DOHH2 (cell line): Measurements from ENCODE around the gene RALGAPA2.

Experiments
- EZH2phosphoT487 ChIP-seq: fragments of 200-600 bp; sonication (generic); IDR thresholded peaks from 2 replicates; pipeline ENCODE4 v1.6.1; 2017; ENCODE audit warnings: borderline replicate concordance, mild to moderate bottlenecking, antibody characterized with exemption, low read length, moderate library complexity, mixed read lengths
- TF ChIP-seq, protein P1 (sequence below): fragments of 200-600 bp; sonication (generic); IDR thresholded peaks from one replicate; pipeline ENCODE4 v1.5.1; 2014; ENCODE audit warnings: antibody characterized with exemption, mild to moderate bottlenecking, low read depth, low read length; ENCODE audit not compliant: poor library complexity, severe bottlenecking

DNA sequence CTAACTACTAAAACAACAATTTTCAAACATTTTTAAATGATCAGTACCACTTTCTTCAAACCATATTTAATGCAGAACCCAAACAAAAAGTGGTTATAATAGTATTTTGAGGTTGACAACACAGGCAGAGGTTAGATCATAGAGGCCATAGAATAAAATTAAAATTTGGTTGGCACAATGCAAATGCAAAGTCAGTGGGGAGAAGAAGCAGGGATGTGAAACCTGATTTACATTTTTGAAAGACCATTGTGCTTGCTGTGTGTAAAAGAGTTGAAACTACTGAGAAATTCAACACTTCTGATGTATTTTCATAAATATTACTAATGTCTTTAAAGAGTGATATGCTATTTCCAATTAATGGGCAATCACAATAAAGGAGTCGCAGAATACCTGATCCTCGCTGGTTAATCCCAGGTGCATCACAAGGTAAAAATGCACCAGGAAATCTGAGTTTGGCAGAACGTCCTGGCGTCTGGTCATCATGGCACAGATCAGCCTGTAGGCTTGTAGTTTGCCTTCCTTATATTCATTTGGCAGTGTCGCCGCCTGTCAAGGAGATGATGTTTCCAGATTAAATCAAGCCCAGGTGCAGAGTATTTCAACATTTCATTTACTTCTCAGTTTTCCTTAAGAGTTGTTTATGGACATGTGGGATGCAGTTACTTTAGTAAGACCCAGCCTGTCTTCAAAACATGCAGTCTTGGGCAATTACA is 141.2 kb downstream of the RALGAPA2 start:
- TF ChIP-seq, protein P1, sequence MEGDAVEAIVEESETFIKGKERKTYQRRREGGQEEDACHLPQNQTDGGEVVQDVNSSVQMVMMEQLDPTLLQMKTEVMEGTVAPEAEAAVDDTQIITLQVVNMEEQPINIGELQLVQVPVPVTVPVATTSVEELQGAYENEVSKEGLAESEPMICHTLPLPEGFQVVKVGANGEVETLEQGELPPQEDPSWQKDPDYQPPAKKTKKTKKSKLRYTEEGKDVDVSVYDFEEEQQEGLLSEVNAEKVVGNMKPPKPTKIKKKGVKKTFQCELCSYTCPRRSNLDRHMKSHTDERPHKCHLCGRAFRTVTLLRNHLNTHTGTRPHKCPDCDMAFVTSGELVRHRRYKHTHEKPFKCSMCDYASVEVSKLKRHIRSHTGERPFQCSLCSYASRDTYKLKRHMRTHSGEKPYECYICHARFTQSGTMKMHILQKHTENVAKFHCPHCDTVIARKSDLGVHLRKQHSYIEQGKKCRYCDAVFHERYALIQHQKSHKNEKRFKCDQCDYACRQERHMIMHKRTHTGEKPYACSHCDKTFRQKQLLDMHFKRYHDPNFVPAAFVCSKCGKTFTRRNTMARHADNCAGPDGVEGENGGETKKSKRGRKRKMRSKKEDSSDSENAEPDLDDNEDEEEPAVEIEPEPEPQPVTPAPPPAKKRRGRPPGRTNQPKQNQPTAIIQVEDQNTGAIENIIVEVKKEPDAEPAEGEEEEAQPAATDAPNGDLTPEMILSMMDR = no peak
- TF ChIP-seq EZH2phosphoT487 = no peak
